Karpas-422 (cell line): ENCODE measurements around the gene GATAD2B. TPM values are rescaled to one million over a fixed set of nuclear protein-coding genes. Genes with fewer than 3 reads are reported as not detected.

Source experiments
- DNase-seq: peaks from one replicate; pipeline ENCODE4 v3.0.0-alpha.2; 2015
- H2AFZ ChIP-seq: fragments of 200-600 bp; sonication (generic); 2 replicates; pipeline ENCODE4 v1.6.1; 2014; ENCODE audit warnings: antibody characterized with exemption, low read length, mixed read lengths
- H3K27ac ChIP-seq: fragments of 200-600 bp; sonication (generic); 2 replicates; pipeline ENCODE4 v1.5.1; 2014; ENCODE audit warnings: mild to moderate bottlenecking, low read length, moderate library complexity
- H3K27me3 ChIP-seq: fragments of 200-600 bp; sonication (generic); 2 replicates; pipeline ENCODE4 v1.6.1; 2014; ENCODE audit warnings: low read length, mixed read lengths
- H3K36me3 ChIP-seq: fragments of 200-600 bp; sonication (generic); 2 replicates; pipeline ENCODE4 v1.6.1; 2014; ENCODE audit warnings: low read length, mixed read lengths; ENCODE audit not compliant: insufficient read depth
- H3K4me1 ChIP-seq: fragments of 200-600 bp; sonication (generic); 2 replicates; pipeline ENCODE4 v1.6.1; 2014; ENCODE audit warnings: mild to moderate bottlenecking, low read length, mixed read lengths
- H3K4me2 ChIP-seq: fragments of 200-600 bp; sonication (generic); 2 replicates; pipeline ENCODE4 v1.6.1; 2014; ENCODE audit warnings: low read length, low read depth, mild to moderate bottlenecking; ENCODE audit not compliant: poor library complexity, severe bottlenecking
- H3K4me3 ChIP-seq: fragments of 200-600 bp; sonication (generic); 2 replicates; pipeline ENCODE4 v1.5.1; 2014; ENCODE audit warnings: mild to moderate bottlenecking, antibody characterized with exemption, low read length, mixed read lengths
- H3K79me2 ChIP-seq: fragments of 200-600 bp; sonication (generic); 2 replicates; pipeline ENCODE4 v1.6.1; 2014; ENCODE audit warnings: mild to moderate bottlenecking, low read length, mixed read lengths
- H3K9ac ChIP-seq: fragments of 200-600 bp; sonication (generic); 2 replicates; pipeline ENCODE4 v1.6.0; 2014; ENCODE audit warnings: low read length
- H3K9me2 ChIP-seq: fragments of 200-600 bp; sonication (generic), shearing (Covaris generic); replicated peaks from 2 replicates; pipeline ENCODE4 v1.6.0; 2014; ENCODE audit warnings: mild to moderate bottlenecking, low read length, moderate library complexity; ENCODE audit not compliant: insufficient read depth
- H3K9me3 ChIP-seq: fragments of 300-700, 200-600 bp; sonication (generic); 2 replicates; pipeline ENCODE4 v1.6.1; 2014; ENCODE audit warnings: low read length, mixed read lengths
- H4K20me1 ChIP-seq: fragments of 200-600 bp; sonication (generic); 2 replicates; pipeline ENCODE4 v1.6.1; 2014; ENCODE audit warnings: mild to moderate bottlenecking, antibody characterized with exemption, low read length, low read depth; ENCODE audit not compliant: insufficient read depth
- total RNA-seq: library from RNA; depleted of rRNA; stranded (reverse); fragments of >200 nt; shearing (Covaris generic); gene quantifications from 2 replicates; pipeline ENCODE4 v1.2.3, GENCODE V29; 2014; ENCODE audit warnings: low replicate concordance

Gene GATAD2B
- total RNA-seq, 1 experiment from 2014 or later, result 21.8 TPM

DNA sequence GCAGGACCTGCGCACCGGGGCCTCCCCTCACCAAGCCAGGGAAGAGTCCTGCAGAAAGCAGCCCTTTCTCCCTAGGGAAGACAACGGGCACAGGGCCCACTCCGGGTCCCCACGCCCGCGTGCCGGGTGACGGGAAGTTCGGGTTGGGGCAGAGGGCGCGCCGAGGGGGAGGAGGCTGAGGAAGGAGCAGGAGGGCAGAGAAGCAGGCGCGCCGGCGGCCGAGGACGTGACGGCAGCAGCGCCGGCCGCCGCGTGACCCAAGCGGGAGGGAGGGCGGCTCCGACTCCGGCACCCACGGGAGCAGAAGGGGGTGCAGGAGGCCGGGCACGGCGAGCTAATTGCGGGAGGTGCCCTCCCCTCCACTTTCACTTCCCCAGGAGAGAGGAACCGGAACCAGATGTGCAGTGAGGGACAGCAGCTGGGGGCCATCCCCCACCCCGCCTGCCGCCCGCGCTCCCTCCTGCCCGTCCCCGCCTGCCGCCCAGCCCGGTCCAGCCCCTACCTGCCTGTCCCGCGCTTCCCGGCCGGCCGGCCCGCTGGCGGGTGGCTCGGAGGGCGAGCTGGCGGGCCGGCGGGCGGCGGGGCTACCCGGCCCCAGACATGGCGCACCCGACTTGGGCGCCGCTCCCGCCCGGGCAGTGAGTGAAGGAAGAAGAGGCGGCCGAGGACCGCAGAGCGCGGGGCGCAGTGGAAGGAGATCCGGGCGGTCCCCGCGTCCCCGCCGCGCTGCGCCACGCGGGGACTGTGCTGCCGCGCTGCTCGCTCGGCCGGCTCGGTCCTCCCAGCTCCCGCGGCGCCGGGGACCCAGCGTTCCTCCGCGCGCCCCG, 23.2 kb upstream of the GATAD2B start:
- peak overlapping the region; percentile 78 for H3K4me3 ChIP-seq
- peak overlapping the region; percentile 94 for H3K9ac ChIP-seq
- DNase-seq, result peak; percentile 98
- H3K36me3 ChIP-seq, result peaks cover 14% of the 10 kb centered on the region
- H2AFZ ChIP-seq, result no peak overlapping the region
- no peaks in the 10 kb centered on the region for H3K27me3 ChIP-seq
- H3K4me1 ChIP-seq, result peaks cover 37% of the 10 kb centered on the region
- peak overlapping the region; percentile 98 for H3K4me2 ChIP-seq
- no peaks in the 10 kb centered on the region for H3K9me2 ChIP-seq
- no peaks in the 10 kb centered on the region for H3K9me3 ChIP-seq
- H3K79me2 ChIP-seq, result peaks cover 32% of the 10 kb centered on the region
- no peaks in the 10 kb centered on the region for H4K20me1 ChIP-seq
- H3K27ac ChIP-seq, result peak overlapping the region; percentile 96

DNA sequence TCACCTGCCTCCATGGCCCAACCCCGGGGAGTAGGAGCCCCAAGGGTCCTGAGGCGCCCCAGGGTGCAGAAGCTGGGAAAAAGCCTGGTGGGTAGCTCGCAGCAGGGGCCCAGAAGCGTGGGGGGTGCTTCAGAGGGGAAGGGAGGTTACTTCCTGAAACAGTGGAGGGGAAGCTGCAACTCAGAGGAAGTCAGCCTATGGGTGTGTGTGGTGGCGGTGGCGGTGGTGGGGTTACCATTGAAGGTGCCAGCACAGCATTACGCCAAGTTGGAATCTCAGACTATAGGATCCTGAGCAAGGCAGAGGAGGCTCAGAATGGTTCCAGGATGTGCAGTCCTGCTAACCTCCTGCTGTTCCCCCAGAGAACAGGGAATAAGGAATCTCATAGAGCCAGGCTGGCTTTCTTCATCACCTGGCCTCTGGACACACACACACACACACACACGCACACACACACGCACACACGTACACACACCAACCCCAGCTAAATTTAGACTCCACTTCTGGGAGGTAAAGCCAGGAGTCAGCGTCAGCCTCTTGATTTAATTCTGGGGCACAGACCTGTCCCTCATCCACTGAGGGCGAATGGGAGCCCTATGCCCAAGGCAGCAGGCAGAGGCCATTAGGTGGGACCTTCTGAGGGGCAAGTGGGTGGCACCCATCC, 22.5 kb upstream of the GATAD2B start:
- Histone ChIP-seq H3K27me3 (no peaks in the 10 kb centered on the region), H3K36me3 (peaks cover 17% of the 10 kb centered on the region), H3K9me2 (no peaks in the 10 kb centered on the region), H3K4me1 (peaks cover 37% of the 10 kb centered on the region), H2AFZ (no peak overlapping the region), H3K4me3 (peak overlapping the region; percentile 78), H3K9me3 (no peaks in the 10 kb centered on the region), H3K4me2 (peak overlapping the region; percentile 98), H4K20me1 (no peaks in the 10 kb centered on the region), H3K27ac (peak overlapping the region; percentile 96), H3K79me2 (peaks cover 32% of the 10 kb centered on the region), H3K9ac (peak overlapping the region; percentile 94)
- DNase-seq, result peak; percentile 93

DNA sequence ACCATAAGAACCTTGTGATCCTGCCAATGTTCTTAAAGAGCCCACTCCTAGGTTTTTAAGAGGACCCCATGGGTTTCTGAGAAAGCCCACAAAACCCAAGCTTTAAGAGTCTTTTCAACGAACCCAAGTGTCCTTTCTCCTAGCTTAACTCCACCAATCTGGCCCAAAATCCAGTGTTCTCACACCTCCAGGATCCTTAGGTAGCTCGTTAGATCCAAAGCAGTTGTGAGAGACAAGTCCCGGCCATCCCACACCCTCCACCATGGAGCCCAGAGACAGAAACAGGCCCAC, 22.0 kb upstream of the GATAD2B start:
- Histone ChIP-seq H3K4me1 (peaks cover 37% of the 10 kb centered on the region), H2AFZ (no peak overlapping the region), H3K9me3 (no peaks in the 10 kb centered on the region), H3K9me2 (no peaks in the 10 kb centered on the region), H3K27me3 (no peaks in the 10 kb centered on the region), H3K79me2 (peaks cover 32% of the 10 kb centered on the region), H4K20me1 (no peaks in the 10 kb centered on the region), H3K36me3 (peaks cover 17% of the 10 kb centered on the region), H3K4me3 (peak overlapping the region; percentile 78), H3K27ac (peak overlapping the region; percentile 96), H3K4me2 (peak overlapping the region; percentile 98), H3K9ac (peak overlapping the region; percentile 94)
- DNase-seq, result peak; percentile 56

DNA sequence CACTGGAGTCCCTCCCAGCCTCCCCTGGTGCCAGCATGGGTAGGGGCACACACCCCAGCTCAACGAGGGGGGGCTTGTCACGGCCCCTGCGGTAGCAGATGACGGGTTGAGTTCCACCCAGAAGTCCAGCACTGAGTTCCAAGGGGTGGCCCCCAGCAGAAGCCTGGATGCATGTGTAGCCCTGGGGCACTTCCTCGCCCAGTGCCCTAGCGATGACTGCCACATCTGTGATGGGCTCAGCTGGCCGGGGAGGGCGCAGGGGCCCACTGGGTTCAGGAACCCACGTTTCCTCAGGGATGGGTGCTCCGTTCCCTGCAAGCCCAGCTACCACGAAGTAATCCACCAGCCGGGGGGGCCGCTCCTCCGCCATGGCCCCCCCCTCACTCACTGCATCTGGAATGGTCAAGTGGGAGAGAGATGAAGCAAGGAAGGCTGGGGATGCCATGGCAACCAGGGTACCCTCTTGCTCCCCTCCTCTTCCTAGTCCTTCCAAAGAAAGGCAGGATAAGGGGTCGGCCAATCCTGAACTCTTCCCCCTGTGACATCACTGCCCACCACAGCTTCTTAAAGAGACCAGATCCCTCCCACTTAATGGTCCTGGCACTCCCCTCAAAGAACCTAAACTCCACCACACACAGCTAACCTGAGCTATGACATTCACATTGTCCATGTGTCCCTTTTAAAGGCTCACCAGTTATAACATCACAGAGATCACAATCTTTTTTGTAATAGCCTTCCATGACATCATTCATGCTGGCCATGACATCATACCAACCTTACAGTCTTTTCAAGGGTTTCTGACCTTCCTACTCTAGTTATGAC, 21.4 kb upstream of the GATAD2B start:
- Histone ChIP-seq H2AFZ (no peak overlapping the region), H3K9ac (peak overlapping the region; percentile 94), H3K9me3 (no peaks in the 10 kb centered on the region), H3K27ac (peak overlapping the region; percentile 96), H3K9me2 (no peaks in the 10 kb centered on the region), H4K20me1 (no peaks in the 10 kb centered on the region), H3K4me2 (peak overlapping the region; percentile 98), H3K4me3 (peak overlapping the region; percentile 78), H3K79me2 (peaks cover 32% of the 10 kb centered on the region), H3K27me3 (no peaks in the 10 kb centered on the region), H3K4me1 (peaks cover 37% of the 10 kb centered on the region), H3K36me3 (peaks cover 17% of the 10 kb centered on the region)
- DNase-seq, result no peak

DNA sequence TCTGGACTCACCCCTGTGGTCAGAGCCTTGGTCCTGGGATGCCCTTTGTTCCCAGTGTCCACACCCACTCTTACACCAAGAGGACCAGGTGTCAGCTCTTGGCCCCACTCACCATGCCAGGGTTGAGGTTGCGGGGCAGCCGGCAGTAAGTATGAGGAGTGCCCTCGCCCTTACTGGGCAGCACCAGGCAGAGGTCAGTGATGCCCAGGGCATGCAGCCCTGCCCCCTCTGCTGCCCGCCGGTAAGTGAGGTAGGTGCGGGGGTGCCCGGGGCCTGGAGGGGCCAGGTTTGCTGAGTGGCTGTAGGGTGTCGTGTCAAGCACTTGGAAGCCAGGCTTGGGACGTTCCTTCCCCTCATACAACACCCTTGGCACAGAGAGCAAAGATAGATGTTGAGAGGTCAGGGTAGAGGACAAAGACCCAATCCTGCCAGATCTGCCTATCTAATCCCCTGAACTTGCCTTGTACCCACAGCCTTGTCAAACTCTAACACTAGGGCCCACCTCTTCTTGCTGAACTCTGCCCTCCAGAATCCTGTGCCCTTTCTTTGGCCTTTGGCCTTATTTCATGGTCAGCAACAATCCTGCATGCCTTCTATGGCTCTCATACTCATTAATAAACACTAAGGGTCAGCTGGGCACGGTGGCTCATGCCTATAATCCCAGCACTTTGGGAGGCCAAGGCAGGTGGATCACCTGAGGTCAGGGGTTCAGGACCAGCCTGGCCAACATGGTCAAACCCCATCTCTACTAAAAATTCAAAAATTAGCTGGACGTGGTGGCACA, 20.2 kb upstream of the GATAD2B start:
- no peak overlapping the region for H3K27ac ChIP-seq
- peaks cover 32% of the 10 kb centered on the region for H3K79me2 ChIP-seq
- DNase-seq, result no peak
- no peaks in the 10 kb centered on the region for H3K27me3 ChIP-seq
- H3K36me3 ChIP-seq, result peaks cover 21% of the 10 kb centered on the region
- no peaks in the 10 kb centered on the region for H3K9me3 ChIP-seq
- no peak overlapping the region for H3K4me2 ChIP-seq
- no peak overlapping the region for H2AFZ ChIP-seq
- no peak overlapping the region for H3K4me3 ChIP-seq
- no peak overlapping the region for H3K9ac ChIP-seq
- peaks cover 30% of the 10 kb centered on the region for H3K4me1 ChIP-seq
- H4K20me1 ChIP-seq, result no peaks in the 10 kb centered on the region
- H3K9me2 ChIP-seq, result no peaks in the 10 kb centered on the region

DNA sequence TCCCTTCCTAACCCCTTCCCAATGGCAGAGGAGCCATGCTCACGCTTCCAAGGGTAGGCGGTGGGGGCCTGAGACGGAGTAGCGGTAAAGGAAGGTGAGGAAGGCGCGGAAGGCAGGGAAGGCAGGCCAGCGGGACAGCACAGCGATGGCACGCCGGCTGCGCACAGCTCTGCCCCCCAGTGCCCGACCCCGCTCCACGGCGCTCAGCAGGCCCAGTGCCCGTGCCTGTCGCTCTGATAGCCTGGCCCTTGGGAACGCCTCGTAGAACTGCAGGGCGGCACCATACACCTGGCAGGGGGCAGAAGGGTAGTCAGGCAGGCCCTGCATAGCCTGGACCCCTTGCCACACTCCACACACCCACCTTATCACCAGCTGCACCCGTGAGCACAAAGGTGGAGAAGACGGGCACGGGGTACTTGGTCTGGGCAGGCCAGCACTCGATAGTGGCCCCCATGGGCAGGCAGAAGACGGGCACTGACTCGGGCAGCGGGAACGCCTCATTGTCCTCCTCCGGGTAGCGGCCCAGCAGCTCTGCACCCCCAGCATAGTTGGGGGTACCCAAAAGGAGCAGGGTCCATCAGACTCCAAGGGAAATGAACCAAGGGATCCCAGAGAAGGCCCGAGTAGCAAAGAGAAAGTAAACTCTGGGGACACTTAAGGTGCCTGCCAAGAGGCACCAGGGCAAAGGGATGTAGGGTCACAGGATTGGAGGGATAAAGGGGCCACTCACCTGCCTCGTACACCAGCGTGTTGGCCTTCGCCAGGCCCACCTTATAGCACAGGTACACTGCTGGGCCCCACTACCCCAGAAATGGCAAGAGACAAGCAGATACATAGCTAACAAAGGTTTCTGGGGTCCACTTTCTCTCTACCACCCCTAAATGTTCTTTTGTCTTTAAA, 19.3 kb upstream of the GATAD2B start:
- Histone ChIP-seq H3K79me2 (peaks cover 32% of the 10 kb centered on the region), H3K4me2 (no peak overlapping the region), H3K4me1 (peaks cover 23% of the 10 kb centered on the region), H3K27me3 (no peaks in the 10 kb centered on the region), H3K9me3 (no peaks in the 10 kb centered on the region), H3K9me2 (no peaks in the 10 kb centered on the region), H3K36me3 (peaks cover 29% of the 10 kb centered on the region), H3K4me3 (no peak overlapping the region), H3K9ac (no peak overlapping the region), H4K20me1 (no peaks in the 10 kb centered on the region), H2AFZ (no peak overlapping the region), H3K27ac (no peak overlapping the region)
- no peak for DNase-seq

DNA sequence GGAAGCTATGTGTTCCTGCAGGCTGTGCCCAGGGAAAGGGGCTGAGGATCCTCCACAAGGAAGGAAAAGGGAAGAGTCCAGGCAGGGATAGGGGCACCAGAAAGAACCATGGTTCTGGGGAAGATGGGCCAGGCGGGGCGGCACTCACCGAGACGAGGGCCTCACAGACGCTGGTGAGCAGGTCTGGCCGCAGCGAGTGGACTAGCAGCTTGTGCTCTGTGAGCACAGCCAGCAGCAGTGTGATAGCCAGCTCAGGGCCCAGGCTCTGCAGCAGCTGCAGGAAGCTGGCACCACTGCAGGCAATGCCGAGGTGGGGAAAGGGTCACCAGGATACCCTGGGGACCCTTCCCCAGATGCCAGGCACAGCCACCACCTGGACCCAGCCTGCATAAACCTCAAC, 18.0 kb upstream of the GATAD2B start:
- Histone ChIP-seq H3K4me1 (peaks cover 18% of the 10 kb centered on the region), H3K9me2 (no peaks in the 10 kb centered on the region), H2AFZ (no peak overlapping the region), H4K20me1 (no peaks in the 10 kb centered on the region), H3K9me3 (no peaks in the 10 kb centered on the region), H3K79me2 (peaks cover 32% of the 10 kb centered on the region), H3K4me2 (no peak overlapping the region), H3K27me3 (no peaks in the 10 kb centered on the region), H3K9ac (no peak overlapping the region), H3K4me3 (no peak overlapping the region), H3K36me3 (peaks cover 38% of the 10 kb centered on the region), H3K27ac (no peak overlapping the region)
- no peak for DNase-seq
